K562 (cell line): ENCODE data around the gene BMP3. TPM values are rescaled to one million over a fixed set of nuclear protein-coding genes. Genes with fewer than 3 reads are reported as not detected.

ENCODE experiments used
- NFIX ChIP-seq: fragments of 250-450 bp; sonication (Bioruptor Pico); IDR thresholded peaks from 2 replicates; pipeline ENCODE4 v1.4.0; 2020; ENCODE audit warnings: low read depth, mild to moderate bottlenecking, moderate library complexity
- SNRNP70 ChIP-seq: fragments of 200-400 bp; formaldehyde crosslinking; optimal IDR thresholded peaks from 2 replicates; pipeline ENCODE3; 2017; ENCODE audit warnings: low read depth, low read length
- ZNF785 ChIP-seq: fragments of 250-450 bp; sonication (Bioruptor Pico); IDR thresholded peaks from 2 replicates; pipeline ENCODE4 v1.4.0; 2020; ENCODE audit warnings: mild to moderate bottlenecking
- polyA plus RNA-seq, 8 experiments: library from polyadenylated mRNA; depleted of rRNA in 4 of 8; stranded (reverse) in 5 of 8; unstranded in 3 of 8; fragments of >200 nt; fragmentation: Nextera tagmentation in 2 of 8; fragmentation: Illumina TruSeq in 1 of 8; extraction: Ambion mirVana in 2 of 8; extraction: Trizol in 1 of 8; gene quantifications; 2 replicates each; pipeline versions ENCODE4 v1.2.1 to v1.2.3, GENCODE V29; 2011 to 2014; ENCODE audit warnings: inconsistent platforms in 1 of 8, missing spikeins in 1 of 8
- total RNA-seq, 7 experiments: library from RNA; depleted of rRNA in 6 of 7; stranded (reverse); fragments of >200 nt in 6 of 7; fragmentation: Illumina TruSeq in 2 of 7; extraction: Trizol in 2 of 7; gene quantifications; 2 replicates each; pipeline versions ENCODE4 v1.2.1 to v1.2.3, GENCODE V29; 2011 to 2021; ENCODE audit warnings: low replicate concordance in 1 of 7
- TF ChIP-seq, protein P1 (sequence below): IDR thresholded peaks from 2 replicates; pipeline ENCODE4 v1.6.1; 2016; ENCODE audit warnings: missing genetic modification characterization, missing compliant biosample characterization
- TF ChIP-seq, protein P2 (sequence below): fragments of 450-650 bp; IDR thresholded peaks from 2 replicates; pipeline ENCODE4 v1.6.1; 2016; ENCODE audit warnings: low read depth
- TF ChIP-seq, protein P3 (sequence below): IDR thresholded peaks from 2 replicates; pipeline ENCODE4 v1.6.1; 2014; ENCODE audit warnings: antibody characterized with exemption
- TF ChIP-seq, protein P4 (sequence below): fragments of 250-450 bp; sonication (Bioruptor Pico); IDR thresholded peaks from 2 replicates; pipeline ENCODE4 v1.5.0; 2021
- TF ChIP-seq, protein P5 (sequence below): fragments of 250-450 bp; sonication (Bioruptor Pico); IDR thresholded peaks from 2 replicates; pipeline ENCODE4 v1.5.0; 2022; ENCODE audit warnings: mild to moderate bottlenecking
- TF ChIP-seq, protein P6 (sequence below): fragments of 450-650 bp; formaldehyde crosslinking; conservative IDR thresholded peaks from 2 replicates; pipeline ENCODE4 v1.4.0; 2022; ENCODE audit warnings: mild to moderate bottlenecking, missing genetic modification characterization

Gene BMP3
- total and polyA plus RNA-seq, 9 of the 15 experiments (the other 6 are each of a cell fraction or from before 2014, with no cell fraction given): 0.01 TPM; not detected in 8

DNA sequence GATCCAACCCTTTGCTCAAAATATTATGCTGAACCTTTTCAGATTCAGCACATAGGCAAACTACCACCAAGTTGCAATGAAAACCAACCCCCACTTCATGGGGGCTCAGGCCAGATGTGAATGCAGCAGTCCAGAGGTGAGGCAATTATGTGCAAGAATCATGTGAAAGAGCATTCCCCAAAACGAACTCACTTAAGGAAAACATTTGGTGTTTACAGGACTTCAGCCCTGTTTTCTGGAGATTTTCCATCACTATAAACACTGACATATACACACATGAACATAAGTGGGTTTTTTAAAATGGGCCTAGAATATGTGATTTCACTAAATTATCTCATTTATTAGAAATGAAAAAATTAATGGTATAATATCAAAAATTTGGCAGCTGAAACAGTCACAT is 31.5 kb downstream of the BMP3 start (continued):
- TF ChIP-seq, protein P1, sequence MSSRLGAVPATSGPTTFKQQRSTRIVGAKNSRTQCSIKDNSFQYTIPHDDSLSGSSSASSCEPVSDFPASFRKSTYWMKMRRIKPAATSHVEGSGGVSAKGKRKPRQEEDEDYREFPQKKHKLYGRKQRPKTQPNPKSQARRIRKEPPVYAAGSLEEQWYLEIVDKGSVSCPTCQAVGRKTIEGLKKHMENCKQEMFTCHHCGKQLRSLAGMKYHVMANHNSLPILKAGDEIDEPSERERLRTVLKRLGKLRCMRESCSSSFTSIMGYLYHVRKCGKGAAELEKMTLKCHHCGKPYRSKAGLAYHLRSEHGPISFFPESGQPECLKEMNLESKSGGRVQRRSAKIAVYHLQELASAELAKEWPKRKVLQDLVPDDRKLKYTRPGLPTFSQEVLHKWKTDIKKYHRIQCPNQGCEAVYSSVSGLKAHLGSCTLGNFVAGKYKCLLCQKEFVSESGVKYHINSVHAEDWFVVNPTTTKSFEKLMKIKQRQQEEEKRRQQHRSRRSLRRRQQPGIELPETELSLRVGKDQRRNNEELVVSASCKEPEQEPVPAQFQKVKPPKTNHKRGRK: no peak
- TF ChIP-seq, protein P2, sequence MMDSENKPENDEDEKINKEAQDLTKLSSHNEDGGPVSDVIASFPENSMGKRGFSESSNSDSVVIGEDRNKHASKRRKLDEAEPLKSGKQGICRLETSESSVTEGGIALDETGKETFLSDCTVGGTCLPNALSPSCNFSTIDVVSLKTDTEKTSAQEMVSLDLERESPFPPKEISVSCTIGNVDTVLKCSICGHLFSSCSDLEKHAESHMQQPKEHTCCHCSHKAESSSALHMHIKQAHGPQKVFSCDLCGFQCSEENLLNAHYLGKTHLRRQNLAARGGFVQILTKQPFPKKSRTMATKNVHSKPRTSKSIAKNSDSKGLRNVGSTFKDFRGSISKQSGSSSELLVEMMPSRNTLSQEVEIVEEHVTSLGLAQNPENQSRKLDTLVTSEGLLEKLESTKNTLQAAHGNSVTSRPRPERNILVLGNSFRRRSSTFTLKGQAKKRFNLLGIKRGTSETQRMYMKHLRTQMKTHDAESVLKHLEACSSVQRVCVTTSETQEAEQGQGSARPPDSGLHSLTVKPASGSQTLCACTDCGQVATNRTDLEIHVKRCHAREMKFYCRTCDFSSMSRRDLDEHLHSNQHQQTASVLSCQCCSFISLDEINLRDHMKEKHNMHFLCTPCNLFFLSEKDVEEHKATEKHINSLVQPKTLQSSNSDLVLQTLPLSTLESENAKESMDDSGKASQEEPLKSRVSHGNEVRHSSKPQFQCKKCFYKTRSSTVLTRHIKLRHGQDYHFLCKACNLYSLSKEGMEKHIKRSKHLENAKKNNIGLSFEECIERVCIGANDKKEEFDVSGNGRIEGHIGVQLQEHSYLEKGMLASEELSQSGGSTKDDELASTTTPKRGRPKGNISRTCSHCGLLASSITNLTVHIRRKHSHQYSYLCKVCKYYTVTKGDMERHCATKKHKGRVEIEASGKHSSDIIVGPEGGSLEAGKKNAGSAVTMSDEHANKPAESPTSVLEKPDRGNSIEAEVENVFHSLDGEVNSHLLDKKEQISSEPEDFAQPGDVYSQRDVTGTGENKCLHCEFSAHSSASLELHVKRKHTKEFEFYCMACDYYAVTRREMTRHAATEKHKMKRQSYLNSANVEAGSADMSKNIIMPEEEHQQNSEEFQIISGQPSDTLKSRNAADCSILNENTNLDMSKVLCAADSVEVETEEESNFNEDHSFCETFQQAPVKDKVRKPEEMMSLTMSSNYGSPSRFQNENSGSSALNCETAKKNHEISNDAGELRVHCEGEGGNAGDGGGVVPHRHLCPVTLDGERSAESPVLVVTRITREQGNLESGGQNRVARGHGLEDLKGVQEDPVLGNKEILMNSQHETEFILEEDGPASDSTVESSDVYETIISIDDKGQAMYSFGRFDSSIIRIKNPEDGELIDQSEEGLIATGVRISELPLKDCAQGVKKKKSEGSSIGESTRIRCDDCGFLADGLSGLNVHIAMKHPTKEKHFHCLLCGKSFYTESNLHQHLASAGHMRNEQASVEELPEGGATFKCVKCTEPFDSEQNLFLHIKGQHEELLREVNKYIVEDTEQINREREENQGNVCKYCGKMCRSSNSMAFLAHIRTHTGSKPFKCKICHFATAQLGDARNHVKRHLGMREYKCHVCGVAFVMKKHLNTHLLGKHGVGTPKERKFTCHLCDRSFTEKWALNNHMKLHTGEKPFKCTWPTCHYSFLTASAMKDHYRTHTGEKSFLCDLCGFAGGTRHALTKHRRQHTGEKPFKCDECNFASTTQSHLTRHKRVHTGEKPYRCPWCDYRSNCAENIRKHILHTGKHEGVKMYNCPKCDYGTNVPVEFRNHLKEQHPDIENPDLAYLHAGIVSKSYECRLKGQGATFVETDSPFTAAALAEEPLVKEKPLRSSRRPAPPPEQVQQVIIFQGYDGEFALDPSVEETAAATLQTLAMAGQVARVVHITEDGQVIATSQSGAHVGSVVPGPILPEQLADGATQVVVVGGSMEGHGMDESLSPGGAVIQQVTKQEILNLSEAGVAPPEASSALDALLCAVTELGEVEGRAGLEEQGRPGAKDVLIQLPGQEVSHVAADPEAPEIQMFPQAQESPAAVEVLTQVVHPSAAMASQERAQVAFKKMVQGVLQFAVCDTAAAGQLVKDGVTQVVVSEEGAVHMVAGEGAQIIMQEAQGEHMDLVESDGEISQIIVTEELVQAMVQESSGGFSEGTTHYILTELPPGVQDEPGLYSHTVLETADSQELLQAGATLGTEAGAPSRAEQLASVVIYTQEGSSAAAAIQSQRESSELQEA: no peak
- TF ChIP-seq, protein P3, sequence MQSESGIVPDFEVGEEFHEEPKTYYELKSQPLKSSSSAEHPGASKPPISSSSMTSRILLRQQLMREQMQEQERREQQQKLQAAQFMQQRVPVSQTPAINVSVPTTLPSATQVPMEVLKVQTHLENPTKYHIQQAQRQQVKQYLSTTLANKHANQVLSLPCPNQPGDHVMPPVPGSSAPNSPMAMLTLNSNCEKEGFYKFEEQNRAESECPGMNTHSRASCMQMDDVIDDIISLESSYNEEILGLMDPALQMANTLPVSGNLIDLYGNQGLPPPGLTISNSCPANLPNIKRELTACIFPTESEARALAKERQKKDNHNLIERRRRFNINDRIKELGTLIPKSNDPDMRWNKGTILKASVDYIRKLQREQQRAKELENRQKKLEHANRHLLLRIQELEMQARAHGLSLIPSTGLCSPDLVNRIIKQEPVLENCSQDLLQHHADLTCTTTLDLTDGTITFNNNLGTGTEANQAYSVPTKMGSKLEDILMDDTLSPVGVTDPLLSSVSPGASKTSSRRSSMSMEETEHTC: no peak
- TF ChIP-seq SNRNP70 (no peak), NFIX (CRISPR knock-in tag) (no peak), ZNF785 (CRISPR knock-in tag) (no peak)
- TF ChIP-seq, protein P4, sequence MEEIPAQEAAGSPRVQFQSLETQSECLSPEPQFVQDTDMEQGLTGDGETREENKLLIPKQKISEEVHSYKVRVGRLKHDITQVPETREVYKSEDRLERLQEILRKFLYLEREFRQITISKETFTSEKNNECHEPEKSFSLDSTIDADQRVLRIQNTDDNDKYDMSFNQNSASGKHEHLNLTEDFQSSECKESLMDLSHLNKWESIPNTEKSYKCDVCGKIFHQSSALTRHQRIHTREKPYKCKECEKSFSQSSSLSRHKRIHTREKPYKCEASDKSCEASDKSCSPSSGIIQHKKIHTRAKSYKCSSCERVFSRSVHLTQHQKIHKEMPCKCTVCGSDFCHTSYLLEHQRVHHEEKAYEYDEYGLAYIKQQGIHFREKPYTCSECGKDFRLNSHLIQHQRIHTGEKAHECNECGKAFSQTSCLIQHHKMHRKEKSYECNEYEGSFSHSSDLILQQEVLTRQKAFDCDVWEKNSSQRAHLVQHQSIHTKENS (CRISPR knock-in tag): no peak
- TF ChIP-seq, protein P5, sequence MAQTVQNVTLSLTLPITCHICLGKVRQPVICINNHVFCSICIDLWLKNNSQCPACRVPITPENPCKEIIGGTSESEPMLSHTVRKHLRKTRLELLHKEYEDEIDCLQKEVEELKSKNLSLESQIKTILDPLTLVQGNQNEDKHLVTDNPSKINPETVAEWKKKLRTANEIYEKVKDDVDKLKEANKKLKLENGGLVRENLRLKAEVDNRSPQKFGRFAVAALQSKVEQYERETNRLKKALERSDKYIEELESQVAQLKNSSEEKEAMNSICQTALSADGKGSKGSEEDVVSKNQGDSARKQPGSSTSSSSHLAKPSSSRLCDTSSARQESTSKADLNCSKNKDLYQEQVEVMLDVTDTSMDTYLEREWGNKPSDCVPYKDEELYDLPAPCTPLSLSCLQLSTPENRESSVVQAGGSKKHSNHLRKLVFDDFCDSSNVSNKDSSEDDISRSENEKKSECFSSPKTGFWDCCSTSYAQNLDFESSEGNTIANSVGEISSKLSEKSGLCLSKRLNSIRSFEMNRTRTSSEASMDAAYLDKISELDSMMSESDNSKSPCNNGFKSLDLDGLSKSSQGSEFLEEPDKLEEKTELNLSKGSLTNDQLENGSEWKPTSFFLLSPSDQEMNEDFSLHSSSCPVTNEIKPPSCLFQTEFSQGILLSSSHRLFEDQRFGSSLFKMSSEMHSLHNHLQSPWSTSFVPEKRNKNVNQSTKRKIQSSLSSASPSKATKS (CRISPR knock-in tag): no peak
- TF ChIP-seq, protein P6, sequence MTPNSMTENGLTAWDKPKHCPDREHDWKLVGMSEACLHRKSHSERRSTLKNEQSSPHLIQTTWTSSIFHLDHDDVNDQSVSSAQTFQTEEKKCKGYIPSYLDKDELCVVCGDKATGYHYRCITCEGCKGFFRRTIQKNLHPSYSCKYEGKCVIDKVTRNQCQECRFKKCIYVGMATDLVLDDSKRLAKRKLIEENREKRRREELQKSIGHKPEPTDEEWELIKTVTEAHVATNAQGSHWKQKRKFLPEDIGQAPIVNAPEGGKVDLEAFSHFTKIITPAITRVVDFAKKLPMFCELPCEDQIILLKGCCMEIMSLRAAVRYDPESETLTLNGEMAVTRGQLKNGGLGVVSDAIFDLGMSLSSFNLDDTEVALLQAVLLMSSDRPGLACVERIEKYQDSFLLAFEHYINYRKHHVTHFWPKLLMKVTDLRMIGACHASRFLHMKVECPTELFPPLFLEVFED (CRISPR knock-in tag): no peak
